Right lobe of liver (tissue), 4 donors: Measurements from ENCODE around the gene MIXL1.

Experiments used
- POLR2A ChIP-seq: fragments of 450-650 bp; IDR thresholded peaks from one replicate; pipeline ENCODE4 v1.6.1; 2017; ENCODE audit warnings: antibody characterized with exemption, mild to moderate bottlenecking
- TF ChIP-seq, protein P1 (sequence below), 4 donors: fragments of 200-600 bp in 3 of 4; fragments of 450-650 bp in 1 of 4; IDR thresholded peaks; one replicate each; pipeline versions ENCODE4 v1.5.1 to v1.8.0; 2016 to 2022; ENCODE audit warnings: antibody characterized with exemption in 4 of 4, mild to moderate bottlenecking in 2 of 4
- donor health status: DM: no; HTN: no; CAD: no.
- donor health status: DM: no; HTN: no; CAD: no.
- donor health status: DM: no; HTN: yes; CAD: no.

DNA sequence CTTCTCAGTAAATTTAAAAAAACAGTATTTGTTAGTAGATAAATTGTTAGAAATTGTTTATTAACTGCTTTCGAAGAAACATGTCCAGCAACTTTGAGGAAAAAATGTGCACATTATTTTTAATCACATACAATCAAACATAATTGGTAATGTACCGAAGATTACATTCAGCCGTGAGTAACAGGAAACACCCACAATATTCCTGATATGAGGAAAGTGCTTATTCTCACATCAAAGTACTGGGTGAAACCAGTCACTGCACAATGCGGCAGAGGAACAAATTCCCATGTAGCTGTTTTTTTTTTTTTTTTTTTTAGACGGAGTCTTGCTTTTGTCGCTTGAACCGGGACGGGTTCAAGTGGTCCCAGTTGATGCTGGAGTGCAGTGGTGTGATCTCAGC, 46.6 kb upstream of the MIXL1 start:
- no peak for TF ChIP-seq POLR2A
- TF ChIP-seq, protein P1, sequence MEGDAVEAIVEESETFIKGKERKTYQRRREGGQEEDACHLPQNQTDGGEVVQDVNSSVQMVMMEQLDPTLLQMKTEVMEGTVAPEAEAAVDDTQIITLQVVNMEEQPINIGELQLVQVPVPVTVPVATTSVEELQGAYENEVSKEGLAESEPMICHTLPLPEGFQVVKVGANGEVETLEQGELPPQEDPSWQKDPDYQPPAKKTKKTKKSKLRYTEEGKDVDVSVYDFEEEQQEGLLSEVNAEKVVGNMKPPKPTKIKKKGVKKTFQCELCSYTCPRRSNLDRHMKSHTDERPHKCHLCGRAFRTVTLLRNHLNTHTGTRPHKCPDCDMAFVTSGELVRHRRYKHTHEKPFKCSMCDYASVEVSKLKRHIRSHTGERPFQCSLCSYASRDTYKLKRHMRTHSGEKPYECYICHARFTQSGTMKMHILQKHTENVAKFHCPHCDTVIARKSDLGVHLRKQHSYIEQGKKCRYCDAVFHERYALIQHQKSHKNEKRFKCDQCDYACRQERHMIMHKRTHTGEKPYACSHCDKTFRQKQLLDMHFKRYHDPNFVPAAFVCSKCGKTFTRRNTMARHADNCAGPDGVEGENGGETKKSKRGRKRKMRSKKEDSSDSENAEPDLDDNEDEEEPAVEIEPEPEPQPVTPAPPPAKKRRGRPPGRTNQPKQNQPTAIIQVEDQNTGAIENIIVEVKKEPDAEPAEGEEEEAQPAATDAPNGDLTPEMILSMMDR (IDR thresholded peaks at IDR 0.05): no peak
